Renal cortex interstitium (tissue), 11 donors: ENCODE results near the gene UBE2D3. TPM values are rescaled to one million over a fixed set of nuclear protein-coding genes. Genes with fewer than 3 reads are reported as not detected.
"Not testable (repeated sequence)": the region's sequence is repeated elsewhere in the genome, so short reads cannot be mapped to it uniquely, and the experiment has no call there.

Experiments
- DNase-seq, 11 donors: peaks; one replicate each; pipeline ENCODE4 v3.0.0-alpha.2; 2013; ENCODE audit warnings: low read depth in 9 of 11, low spot score in 4 of 11; ENCODE audit errors: extremely low read depth in 1 of 11
- polyA plus RNA-seq, 3 donors: library from polyadenylated mRNA; unstranded; fragments of 120-200 nt; gene quantifications; one replicate each; pipeline ENCODE4 v1.2.1, GENCODE V29; 2013; ENCODE audit not compliant: insufficient read length in 3 of 3

Gene UBE2D3
- polyA plus RNA-seq, 3 donors: 285 to 337 (median 303) TPM

GRCh38 chr4:102849579-102850104 lies 22.3 kb upstream of the UBE2D3 start:
- no peak for DNase-seq

DNA sequence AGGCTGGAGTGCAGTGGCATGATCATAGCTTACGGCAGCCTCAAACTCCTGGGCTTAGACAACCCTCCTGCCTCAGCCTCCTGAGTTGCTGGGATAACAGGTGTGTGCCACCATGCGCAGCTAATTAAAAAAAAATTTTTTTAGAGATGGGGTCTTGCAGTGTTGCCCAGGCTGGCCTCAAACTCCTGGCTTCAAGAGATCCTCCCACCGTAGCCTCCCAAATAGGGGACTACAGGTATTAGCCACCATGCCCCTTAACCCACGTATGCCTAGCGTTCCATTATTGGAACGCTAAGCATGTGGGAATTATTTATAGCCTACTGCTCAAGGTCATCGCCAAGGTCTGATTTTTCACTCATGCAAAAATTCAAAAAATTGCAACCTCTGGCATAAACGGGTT lies 20.3 kb upstream of the UBE2D3 start:
- no peak for DNase-seq

GRCh38 chr4:102843938-102844337 lies 16.6 kb upstream of the UBE2D3 start:
- DNase-seq: no peak

- no peak for DNase-seq
Measured at GRCh38 chr4:102843273-102843672, 15.9 kb upstream of the UBE2D3 start.

DNA sequence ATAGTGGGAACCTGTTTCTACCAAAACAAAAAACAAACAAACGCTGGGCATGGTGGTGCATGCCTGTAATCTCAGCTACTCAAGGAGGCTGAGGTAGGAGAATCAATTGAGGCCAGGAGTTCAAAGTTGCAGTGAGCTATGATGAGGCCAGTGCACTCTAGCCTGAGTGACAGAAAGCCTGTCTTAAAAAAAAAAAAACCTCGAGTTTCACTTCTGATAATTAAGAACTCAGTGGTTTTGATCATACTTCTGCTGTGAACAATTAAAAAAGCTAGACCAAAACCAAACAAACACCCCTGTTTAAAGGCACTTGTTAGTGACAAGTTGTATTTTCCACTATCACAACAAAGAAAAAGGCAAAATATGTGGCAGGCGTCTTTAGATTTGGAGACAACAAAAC lies 15.0 kb upstream of the UBE2D3 start:
- no peak for DNase-seq

GRCh38 chr4:102836596-102836995 lies 9.2 kb upstream of the UBE2D3 start:
- DNase-seq: no peak

DNA sequence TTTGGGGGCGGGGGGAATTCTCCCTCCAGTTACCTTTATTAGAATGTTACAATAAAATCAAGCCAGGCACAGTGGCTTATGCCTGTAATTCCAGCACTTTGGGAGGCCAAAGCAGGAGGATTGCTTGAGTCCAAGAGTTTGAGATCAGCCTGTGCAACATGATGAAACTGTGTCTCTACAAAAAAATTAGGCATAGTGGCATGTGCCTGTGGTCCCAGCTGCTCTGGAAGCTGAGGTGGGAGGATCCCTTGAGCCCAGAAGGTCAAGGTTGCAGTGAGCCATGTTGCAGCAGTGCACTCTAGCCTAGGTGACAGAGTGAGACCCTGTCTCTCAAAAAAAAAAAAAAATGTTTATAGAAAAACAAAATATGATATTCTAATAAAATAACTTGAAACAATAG lies 5.3 kb upstream of the UBE2D3 start:
- no peak for DNase-seq

DNA sequence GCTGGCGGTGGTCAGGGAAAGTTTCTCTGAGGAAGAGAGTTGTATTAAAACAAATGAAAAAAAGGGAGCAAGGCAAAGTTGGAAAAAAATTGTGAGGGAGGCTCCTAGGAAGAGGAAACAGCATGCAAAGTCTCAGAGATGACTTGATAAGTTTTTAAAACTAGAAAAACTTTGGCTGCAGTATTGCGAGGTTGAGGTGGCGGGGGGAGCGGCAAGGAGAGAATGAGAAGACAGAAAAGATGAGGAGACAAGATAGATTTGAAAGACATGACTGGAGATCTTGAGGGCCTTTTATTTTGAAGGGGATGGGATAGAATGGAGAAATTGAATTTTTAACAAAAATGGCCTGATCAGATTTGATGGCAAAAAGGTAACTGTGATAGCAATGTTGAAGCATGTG lies 4.8 kb upstream of the UBE2D3 start:
- DNase-seq: no peak

DNA sequence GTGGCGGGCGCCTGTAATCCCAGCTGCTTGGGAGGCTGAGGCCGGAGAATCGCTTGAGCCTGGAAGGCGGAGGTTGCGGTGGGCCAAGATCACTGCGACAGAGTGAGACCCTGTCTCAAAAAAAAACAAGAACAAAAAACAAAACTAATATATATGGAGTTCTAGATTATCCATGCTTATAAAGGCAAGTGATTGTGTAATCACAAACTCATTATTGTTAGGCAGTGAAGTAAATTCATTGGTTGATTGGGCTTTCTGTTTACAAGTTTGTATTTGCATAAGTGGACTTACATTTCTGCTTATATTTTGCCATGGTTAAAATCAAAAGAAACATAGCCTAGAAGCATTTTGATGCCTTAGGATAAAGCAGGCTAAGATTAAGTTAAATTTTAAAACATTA lies 2.5 kb upstream of the UBE2D3 start:
- DNase-seq: no peak

DNA sequence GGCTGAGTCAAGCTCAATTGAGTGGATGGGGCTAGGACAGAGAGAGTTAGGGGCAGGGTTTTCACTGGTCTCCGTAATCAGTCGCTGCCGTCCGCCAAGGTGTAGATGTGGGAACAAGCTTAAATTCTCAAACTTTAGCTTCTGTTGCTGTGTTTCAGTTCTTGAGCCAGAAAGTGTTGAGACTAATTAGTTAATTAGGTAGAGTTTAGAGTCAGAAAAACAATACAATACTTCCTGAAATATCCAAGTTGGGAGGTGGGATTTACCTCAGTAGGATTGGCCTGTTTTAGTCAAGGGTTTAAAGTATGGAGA lies 1.1 kb upstream of the UBE2D3 start:
- peak in 1 of 11 donors; percentile 21 for DNase-seq

GRCh38 chr4:102827674-102828496 lies 534 bp upstream of the UBE2D3 start:
- peak; percentile 98 to 100 (median 100) for DNase-seq

- DNase-seq: no peak
Measured at GRCh38 chr4:102826105-102826889, 1.1 kb downstream of the UBE2D3 start.

DNA sequence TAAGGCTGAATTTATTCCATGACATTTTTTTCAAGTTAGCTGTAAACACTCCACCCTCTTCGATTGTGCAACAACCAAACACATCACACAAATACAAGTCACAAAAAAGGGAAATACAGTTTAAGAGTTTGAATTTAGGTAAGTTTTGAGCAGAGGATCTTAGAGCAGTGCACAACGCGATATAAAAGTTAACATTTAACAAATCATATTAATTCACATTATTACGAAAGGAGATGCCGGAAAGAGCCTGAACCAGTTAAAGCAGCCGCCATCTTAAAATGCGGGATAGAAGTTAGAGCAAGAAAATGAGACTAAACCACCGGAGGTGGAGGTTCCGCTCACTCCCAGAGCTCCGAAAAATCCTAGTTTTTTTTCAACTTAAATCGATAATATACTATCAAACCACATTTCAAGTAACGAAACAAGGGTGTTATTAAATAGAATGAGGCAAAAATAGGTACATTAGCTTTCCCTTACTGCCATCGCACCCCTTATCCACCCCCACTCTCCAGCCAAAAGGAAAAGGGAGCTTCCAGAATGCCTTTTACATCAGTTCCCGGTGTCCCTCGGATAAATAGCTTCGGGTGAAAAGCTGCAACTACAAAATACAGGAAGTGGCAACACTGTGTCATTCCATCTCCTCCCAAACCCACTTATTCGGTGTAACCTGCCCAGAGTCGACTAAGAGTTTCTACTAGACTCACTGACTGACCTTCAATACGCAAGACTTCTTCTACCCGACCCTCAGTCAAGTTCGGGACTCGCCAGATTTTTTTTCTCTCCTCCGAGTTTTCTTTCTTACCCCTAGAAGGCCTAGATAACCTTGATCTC lies 1.9 kb downstream of the UBE2D3 start:
- peak in 7 of 11 donors; percentile 38 to 69 (median 54) for DNase-seq

DNA sequence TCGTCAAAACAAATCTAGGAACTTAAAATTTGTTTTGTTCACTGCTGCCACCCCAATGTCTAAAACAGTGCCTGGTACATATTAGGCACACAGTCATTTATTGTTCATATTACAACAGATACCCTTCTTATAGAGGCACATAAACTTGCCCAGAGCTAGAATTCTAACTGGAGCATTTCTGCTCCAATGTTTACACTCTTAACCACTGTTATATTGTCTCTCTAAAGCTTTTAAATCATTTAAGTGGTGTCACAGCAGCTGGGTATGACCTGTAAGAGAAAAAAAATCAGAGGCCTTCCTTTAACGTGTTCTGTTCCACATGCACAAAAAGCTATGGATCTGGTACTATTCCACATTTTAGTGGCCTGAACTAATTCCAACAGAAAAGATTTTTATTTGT lies 3.0 kb downstream of the UBE2D3 start:
- DNase-seq: no peak

DNA sequence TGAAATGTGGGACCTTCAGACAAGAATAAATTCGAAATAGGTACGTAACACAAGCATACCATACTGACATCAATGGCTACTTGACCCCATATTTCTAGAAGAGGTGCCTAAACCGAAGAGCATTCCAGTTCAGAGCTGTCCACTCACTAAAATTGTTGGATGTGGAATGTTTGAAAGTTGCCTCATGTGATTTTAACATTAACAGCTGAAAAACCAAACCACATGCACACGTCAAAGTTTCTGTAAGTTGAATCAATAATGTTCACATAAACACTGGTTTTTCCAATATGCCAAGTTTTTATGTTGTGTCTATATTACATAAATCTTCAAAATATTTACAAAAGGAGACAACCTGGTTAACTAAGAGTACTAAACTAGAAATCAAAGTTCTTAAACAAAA lies 3.5 kb downstream of the UBE2D3 start:
- no peak for DNase-seq

- no peak for DNase-seq
Measured at GRCh38 chr4:102823464-102823863, 3.9 kb downstream of the UBE2D3 start.

- no peak for DNase-seq
Measured at GRCh38 chr4:102819588-102820365, 7.6 kb downstream of the UBE2D3 start.

GRCh38 chr4:102819100-102819499 lies 8.3 kb downstream of the UBE2D3 start:
- DNase-seq: not testable (repeated sequence)
